ENCODE data around the gene HNRNPUL1.

The HNRNPUL1 gene

DNA sequence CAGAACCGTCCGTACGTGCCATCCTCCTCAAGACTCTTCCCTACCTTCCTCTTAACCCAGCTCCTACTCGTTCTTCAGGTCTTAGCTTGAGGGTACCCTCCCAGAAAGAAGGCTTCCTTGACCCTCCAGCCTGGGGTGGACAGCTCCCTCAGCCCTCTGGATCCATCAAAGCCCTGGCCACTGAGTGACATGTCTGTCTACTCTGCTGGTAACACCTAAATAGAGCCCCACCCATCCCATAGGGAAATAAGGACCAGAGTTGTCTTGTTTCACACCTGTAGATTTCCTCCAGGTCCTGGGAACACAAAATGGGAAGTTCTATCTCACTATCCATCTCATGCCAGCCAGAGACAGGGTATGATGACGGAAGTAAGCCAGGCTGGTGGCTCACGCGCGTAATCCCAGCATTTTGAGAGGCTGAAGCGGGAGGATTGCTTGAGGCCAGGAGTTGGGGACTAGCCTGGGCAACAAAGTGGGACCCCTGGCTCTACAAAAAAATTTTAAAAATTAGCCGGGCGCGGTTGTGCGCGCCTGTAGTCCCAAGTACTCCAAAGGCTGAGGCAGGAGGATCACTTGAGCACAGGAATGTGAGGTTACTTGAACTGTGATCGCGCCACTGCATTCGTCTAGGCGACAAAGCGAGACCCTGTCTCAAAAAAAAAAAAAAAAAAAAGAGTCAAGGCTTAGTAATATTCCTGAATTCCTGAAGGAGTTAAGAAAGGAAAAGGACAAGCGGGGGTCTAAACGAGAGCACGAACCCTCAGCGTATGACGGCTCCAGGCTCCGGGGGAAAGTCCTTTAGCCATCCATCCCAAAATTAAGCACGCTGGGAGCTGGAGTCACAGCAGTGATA is 45.2 kb downstream of the HNRNPUL1 start:
- no peak for DNase-seq

DNA sequence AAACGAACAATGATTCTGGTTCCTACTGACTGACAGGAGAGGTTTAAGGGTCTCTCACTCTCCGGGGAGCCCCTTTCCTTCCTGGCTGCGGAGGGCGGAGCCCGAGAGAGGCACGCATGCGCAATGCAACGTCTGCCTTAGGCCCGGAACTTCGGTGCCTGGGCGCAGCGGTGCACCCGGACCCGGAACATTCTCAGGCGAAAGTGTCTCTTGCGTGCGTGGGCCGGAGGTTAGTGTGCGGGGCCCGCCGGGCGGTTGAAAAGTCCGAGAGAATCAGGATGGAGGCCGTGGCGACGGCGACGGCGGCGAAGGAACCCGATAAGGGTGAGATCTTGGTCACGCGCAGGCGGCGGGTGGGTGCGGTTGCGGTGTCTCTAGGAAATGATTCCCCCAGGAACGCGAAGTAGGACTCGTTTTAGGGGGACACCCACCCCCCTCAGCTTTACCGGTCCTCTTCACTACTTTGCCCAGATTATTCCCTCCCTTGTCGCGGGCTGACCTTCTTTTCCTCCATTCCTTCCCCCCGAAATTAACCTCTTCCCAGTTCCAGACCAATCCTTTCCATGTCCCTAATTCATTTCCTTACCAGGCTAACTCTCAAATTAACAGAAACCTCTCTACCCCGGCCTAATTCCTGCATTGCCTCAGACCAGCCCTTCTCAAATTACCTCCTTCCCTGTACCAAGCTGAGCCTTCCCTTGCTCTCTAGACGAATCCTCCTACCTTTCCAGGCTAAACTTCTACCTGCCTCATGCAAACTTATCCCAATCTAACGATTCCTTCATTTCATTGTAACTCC is 46.1 kb downstream of the HNRNPUL1 start, which contains the start of gene CCDC97:
TSS of gene CCDC97 (plus strand) at position 140 of the 799 bp plus-strand sequence. CDS start at position 279, 139 bp downstream.
- peak; percentile 91 for DNase-seq

GRCh38 chr19:41311072-41311471 is 46.9 kb downstream of the HNRNPUL1 start:
- DNase-seq = no peak

GRCh38 chr19:41311613-41312012 is 47.4 kb downstream of the HNRNPUL1 start:
- no peak for DNase-seq

GRCh38 chr19:41316306-41316920 is 52.2 kb downstream of the HNRNPUL1 start:
- no peak for DNase-seq

DNA sequence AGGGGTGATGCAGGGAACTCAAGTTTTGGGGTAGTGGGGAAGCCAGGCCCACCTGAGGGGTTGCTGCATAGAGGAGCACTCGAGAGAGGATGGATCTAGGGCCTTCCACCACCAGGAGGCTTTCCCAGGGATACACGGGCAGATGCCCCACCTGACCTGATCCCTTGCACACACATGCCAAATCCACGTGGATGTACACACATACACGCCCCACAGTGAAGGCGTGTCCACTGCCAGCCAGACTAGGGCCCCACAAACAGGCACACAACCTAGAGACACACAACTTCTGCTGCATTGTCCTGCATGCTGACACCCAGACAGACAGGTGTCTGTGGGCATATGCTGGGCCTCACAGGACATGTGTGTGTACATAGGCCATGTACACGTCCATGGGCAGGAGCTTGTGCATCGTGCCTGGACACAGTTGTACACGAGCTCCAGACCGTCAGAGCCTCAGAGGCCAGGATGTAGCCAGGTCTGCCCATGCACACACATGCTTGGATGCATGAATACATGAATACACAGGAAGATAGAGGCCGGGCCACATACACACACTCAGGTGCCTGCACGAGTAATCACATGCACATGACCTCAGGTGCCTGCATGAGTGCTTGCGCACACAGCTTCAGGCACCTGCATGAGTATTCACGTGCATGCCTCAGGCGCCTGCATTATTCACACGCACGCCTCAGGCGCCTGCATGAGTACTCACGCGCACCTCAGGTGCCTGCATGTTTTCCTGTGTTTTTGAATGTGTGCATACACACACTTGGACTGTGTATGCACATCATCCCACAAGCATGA is 54.7 kb downstream of the HNRNPUL1 start:
- no peak for DNase-seq

- DNase-seq = no peak
Measured at GRCh38 chr19:41319500-41320184, 55.5 kb downstream of the HNRNPUL1 start.

DNA sequence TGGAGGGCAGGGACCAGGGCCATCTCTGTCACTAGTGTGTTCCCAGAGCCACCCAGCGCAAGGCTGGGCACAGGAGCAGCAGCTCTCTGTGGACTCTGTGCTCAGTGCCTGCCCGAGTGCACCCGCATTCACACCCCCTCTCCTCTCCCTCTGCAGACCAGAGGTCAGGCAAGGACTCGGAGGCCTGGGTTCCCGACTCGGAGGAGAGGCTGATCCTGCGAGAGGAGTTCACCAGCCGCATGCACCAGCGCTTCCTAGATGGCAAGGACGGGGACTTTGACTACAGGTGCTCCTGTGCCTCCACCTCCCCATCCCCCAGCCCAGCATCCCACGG is 56.0 kb downstream of the HNRNPUL1 start:
- DNase-seq = no peak

- DNase-seq = no peak
Measured at GRCh38 chr19:41320568-41320967, 56.4 kb downstream of the HNRNPUL1 start.

GRCh38 chr19:41321204-41321599 is 57.0 kb downstream of the HNRNPUL1 start:
- no peak for DNase-seq

GRCh38 chr19:41321600-41322270 is 57.6 kb downstream of the HNRNPUL1 start:
- DNase-seq = no peak

DNA sequence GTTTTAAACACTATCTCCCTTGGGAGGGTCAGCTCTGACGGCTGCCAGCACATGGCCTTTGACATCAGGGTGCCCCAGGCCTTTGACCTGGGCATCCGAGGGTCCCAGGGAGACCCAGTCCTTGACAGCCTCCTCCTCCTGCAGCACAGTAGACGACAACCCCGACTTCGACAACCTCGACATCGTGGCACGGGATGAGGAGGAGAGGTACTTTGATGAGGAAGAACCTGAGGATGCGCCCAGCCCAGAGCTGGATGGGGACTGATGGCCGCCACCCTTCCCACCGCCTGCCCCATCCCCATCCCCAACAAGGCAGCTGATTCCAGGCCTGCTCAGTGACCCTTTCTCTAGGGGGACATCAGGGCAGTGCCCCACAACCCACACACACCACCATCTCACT is 58.3 kb downstream of the HNRNPUL1 start:
- no peak for DNase-seq

GRCh38 chr19:41323023-41323422 is 58.9 kb downstream of the HNRNPUL1 start:
- no peak for DNase-seq

- no peak for DNase-seq
Measured at GRCh38 chr19:41323430-41324125, 59.4 kb downstream of the HNRNPUL1 start.

DNA sequence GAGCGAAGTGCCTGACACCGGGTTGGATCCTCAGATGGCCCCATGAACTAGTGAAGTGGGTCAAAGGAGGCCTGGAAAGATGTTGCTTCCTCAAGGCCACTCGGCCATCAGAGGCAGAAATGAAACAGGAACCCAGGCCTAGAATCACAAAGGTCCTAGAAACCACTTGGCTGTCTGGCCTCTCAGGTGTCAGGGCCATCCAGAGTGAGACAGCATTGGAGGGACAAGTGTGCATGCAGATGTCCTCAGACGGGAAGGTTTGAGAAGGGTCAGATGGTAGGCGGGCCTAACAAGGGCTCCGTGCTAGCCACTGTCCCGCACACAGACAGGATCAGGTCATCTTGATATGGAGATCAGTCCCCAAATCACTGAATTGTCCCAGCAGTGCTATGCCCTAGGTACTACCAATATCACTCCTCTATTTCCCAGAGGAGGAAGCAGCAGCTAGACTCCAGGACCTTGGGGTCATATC is 60.1 kb downstream of the HNRNPUL1 start:
- no peak for DNase-seq

GRCh38 chr19:41324921-41325639 is 60.9 kb downstream of the HNRNPUL1 start:
- no peak for DNase-seq

GRCh38 chr19:41325640-41325946 is 61.4 kb downstream of the HNRNPUL1 start:
- no peak for DNase-seq

GRCh38 chr19:41325947-41326706 is 62.0 kb downstream of the HNRNPUL1 start:
- no peak for DNase-seq

GRCh38 chr19:41327076-41327575 is 63.0 kb downstream of the HNRNPUL1 start:
- no peak for DNase-seq
